Left ventricle myocardium superior (tissue), 1 donor: ENCODE data around the gene MCM8. TPM values are rescaled to one million over a fixed set of nuclear protein-coding genes. Genes with fewer than 3 reads are reported as not detected.

Experiments used
- ATAC-seq: fragments of 200-7000 bp; cut with Tn5 transposase; one replicate; pipeline ENCODE4 v1.9.1; 2020; ENCODE audit warnings: mild to moderate bottlenecking, moderate library complexity
- DNase-seq: peaks from one replicate; pipeline ENCODE4 v3.0.0-alpha.2; 2020
- intact Hi-C: fragments of 100-400 bp; cut with micrococcal nuclease; formaldehyde crosslinking; loops from one replicate; pipeline ENCODE4 v1.11.0; 2022
- total RNA-seq: library from RNA; stranded (reverse); fragmentation: NEBNext Ultra II Directional; extraction: Animal tissue kit (Norgen Biotek cat#: 25700); gene quantifications from one replicate; pipeline ENCODE4 v1.2.1, GENCODE V29; 2021
- donor health status: DM: no; HTN: yes; CAD: no; lungs with severe emphysema.

The MCM8 gene
- total RNA-seq, 1 donor from 2014 or later = 6.7 TPM

- intact Hi-C loops = no loop called here
- ATAC-seq (no peak), DNase-seq (no peak)
These were observed 85.8 kb downstream of the MCM8 start for GRCh38 chr20:6036213-6036612.

DNA sequence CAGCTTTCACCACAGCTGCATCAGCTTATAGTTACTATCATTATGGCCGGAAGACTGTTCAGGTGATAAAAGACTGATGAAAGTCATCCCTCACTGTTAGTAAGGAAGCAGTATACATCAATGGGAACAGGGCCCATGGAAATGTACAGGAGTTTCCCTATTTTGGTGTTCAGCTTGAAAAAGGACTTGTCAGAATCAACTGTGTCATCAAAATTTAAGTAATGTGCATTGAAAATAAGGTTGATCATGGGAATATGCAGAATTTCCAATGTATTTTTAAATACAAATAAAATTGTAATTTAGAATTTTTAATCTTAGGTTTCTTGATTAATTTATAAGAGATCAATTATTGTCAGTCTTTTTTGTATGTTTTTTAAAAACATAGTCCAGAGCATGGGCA, 86.6 kb downstream of the MCM8 start:
- DNase-seq = no peak
- intact Hi-C loops = no loop called here
- ATAC-seq = no peak

DNA sequence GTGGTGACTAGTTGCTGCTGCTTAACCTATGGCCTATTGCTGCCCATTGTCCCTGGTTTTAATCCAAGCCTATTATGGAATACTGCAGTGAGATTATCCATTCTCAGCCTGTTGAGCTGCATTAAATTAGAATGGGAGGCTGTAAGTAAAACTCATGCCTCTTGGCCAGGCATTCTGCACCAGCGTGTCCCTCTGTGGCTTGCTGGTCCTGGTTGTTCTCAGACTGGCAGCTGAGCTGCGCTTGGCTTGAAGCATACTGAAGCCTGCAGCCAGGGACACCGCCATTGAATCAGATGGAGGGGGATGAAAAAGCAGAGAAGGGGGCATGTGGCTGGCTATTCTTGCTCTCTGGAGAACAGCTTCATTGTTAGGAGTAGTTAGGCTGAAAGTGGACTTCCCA, 87.8 kb downstream of the MCM8 start:
- intact Hi-C loops = no loop called here
- ATAC-seq = peak; percentile 79
- DNase-seq = peak; percentile 71

- ATAC-seq = no peak
- DNase-seq = no peak
- intact Hi-C loops = no loop called here
These were observed 89.3 kb downstream of the MCM8 start for GRCh38 chr20:6039766-6040165.

DNA sequence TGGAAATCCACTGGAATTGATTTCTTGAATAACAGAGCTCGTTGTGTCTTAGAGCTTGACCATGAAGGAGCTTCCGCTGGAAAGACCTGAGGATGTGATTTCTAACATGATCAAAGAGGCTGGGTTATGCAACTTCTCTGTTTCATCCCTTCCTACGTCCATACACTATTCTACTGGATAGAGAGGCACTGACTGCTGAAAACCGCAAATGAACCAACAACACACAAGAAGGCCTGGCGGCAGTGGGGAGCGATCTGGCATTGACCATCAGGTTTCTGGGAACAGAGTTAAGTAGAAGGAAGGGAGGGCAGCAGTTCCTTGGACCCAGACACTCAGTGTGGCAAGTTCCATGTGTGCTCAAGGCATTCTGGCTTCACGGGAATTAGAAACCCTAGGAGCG, 90.1 kb downstream of the MCM8 start:
- intact Hi-C loops = no loop called here
- ATAC-seq = no peak
- DNase-seq = no peak

DNA sequence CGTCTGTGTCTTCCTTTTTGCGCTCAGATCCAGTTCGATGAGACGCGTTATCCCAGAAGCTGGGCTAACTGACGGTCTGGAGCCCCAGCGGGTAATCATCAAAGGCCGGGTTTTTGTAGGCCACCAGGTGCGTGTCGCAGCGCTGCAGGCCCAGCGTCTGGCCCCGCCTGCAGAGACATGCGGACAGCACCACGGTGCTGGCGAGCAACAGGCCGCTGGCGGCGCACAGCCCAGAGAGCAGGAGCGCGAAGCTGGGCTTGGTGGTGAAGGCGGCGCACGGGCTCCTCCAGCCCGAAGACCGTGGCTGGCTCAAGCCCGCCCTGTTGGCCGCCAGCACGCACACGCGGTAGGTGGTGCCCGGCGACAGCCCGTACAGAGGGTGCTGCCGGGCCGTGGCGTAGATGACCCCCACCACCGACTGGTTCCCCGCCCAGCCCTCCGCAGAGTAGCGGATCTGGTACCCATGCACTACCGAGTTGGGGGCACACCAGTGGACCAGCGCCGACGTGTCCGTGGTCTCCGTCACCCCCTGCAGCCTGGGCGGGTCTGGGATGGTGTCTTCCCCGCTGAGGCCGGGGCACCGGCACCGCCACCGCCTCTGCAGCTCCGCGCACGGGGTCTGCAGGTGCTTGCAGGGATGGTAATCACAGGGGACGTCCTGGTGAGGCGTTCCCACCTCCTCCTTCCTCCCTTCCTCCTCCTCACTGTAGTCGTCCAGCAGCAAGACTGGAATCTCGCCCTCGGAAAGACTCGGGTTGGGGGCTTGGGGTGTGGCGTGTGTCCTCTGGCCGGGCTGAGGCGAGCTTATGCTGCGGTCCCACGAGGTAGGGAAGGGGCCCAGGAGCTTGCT, 90.7 kb downstream of the MCM8 start:
- DNase-seq (no peak), ATAC-seq (no peak)
- intact Hi-C loops = no loop called here

- intact Hi-C loops = no loop called here
- ATAC-seq (no peak), DNase-seq (no peak)
These were observed 91.4 kb downstream of the MCM8 start for GRCh38 chr20:6041808-6042265.

DNA sequence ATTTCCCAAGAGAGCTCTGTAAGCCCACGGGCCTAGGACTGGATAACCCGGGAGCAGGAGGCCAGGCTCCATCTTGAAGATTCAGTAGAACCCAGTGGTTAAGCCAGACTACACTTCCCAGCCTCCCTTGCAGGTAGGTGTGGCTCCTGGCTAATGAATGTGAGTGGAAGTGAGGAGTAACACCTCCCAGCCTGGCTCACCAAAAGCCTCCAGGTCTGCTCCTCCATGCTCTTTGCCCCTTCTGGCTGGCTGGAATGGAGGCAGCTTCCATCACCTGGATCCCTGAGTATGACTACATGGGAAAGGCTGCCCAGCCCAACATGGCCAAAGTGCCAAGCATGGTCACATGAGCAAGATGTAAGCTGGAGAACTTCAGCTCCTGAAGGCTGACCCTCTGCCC, 93.7 kb downstream of the MCM8 start:
- ATAC-seq (no peak), DNase-seq (no peak)
- intact Hi-C loops = no loop called here

GRCh38 chr20:6045566-6045965, 95.1 kb downstream of the MCM8 start:
- ATAC-seq (no peak), DNase-seq (no peak)
- intact Hi-C loops = no loop called here

DNA sequence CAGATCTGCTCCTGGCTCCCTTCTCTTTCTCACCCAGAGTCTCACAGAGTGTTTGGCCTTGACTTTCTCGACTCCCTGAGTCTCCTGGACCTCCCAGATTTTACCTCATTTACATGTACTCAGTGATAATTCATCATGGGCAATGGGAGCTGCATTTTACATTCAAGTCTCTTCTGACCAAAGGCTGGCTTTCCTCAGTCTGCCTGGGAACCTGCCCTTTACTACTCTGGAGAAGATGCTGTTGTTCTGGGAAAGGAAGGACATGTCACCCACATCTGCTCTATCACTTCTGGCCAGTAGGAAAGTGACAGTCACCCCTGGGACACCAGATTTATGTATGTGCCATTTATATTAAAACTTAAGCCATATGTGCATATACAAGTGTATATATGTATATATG, 96.0 kb downstream of the MCM8 start:
- intact Hi-C loops = no loop called here
- ATAC-seq = no peak
- DNase-seq = no peak

GRCh38 chr20:6048391-6048790, 97.9 kb downstream of the MCM8 start:
- no peak for DNase-seq

More at GRCh38 chr20:6048391-6048790, 97.9 kb downstream of the MCM8 start:
- no peak for ATAC-seq
- intact Hi-C loops = no loop called here

Other genes starting within 250 kb of the MCM8 start
- gene SHLD1, start 200.3 kb upstream of the MCM8 start, total RNA-seq = 6.9 TPM
- gene CHGB, start 39.1 kb upstream of the MCM8 start, total RNA-seq = 11.5 TPM
- gene TRMT6, start 119 bp upstream of the MCM8 start, total RNA-seq = 7.1 TPM
- gene CRLS1, start 55.5 kb downstream of the MCM8 start, total RNA-seq = 111 TPM
- gene LRRN4, start 103.4 kb downstream of the MCM8 start, total RNA-seq = 0.99 TPM
- gene FERMT1, start 172.4 kb downstream of the MCM8 start, total RNA-seq = 1.1 TPM